DND-41 (cell line): ENCODE results near the gene RNF14.

ENCODE experiments used
- EZH2 ChIP-seq: IDR thresholded peaks from 3 replicates; pipeline ENCODE4 v1.6.1; 2012; ENCODE audit warnings: borderline replicate concordance, low read depth, mild to moderate bottlenecking, moderate library complexity, low read length, inconsistent platforms; ENCODE audit not compliant: severe bottlenecking
- TF ChIP-seq, protein P1 (sequence below): IDR thresholded peaks from 2 replicates; pipeline ENCODE4 v1.5.1; 2012; ENCODE audit warnings: borderline replicate concordance, low read length, moderate library complexity, mild to moderate bottlenecking; ENCODE audit not compliant: poor library complexity, severe bottlenecking; ENCODE audit errors: extremely low read depth

- TF ChIP-seq, protein P1, sequence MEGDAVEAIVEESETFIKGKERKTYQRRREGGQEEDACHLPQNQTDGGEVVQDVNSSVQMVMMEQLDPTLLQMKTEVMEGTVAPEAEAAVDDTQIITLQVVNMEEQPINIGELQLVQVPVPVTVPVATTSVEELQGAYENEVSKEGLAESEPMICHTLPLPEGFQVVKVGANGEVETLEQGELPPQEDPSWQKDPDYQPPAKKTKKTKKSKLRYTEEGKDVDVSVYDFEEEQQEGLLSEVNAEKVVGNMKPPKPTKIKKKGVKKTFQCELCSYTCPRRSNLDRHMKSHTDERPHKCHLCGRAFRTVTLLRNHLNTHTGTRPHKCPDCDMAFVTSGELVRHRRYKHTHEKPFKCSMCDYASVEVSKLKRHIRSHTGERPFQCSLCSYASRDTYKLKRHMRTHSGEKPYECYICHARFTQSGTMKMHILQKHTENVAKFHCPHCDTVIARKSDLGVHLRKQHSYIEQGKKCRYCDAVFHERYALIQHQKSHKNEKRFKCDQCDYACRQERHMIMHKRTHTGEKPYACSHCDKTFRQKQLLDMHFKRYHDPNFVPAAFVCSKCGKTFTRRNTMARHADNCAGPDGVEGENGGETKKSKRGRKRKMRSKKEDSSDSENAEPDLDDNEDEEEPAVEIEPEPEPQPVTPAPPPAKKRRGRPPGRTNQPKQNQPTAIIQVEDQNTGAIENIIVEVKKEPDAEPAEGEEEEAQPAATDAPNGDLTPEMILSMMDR: no peak
- no peak for TF ChIP-seq EZH2
Measured at GRCh38 chr5:141928051-141928450, 40.9 kb upstream of the RNF14 start.
